Activated CD4-positive, alpha-beta memory T cell treated with anti-CD3 and anti-CD28 coated beads, Interleukin-2, amount 10 ng/mL, durations not matched to agents 7 days and 5 days (primary cell): ENCODE measurements around the gene KIAA0232. TPM values are rescaled to one million over a fixed set of nuclear protein-coding genes. Genes with fewer than 3 reads are reported as not detected.
"Not testable (repeated sequence)": the region's sequence is repeated elsewhere in the genome, so short reads cannot be mapped to it uniquely, and the experiment has no call there.

ENCODE experiments used
- CTCF ChIA-PET: fragments of 350-600 bp; sonication (Branson Sonifier 250); formaldehyde crosslinking; loops from one replicate; lab custom pipeline; 2021; ENCODE audit warnings: antibody characterized with exemption, inconsistent platforms; lab: Charles Lee
- POLR2A ChIA-PET: fragments of 350-600 bp; sonication (Branson Sonifier 250); formaldehyde crosslinking; loops from one replicate; lab custom pipeline; 2021; ENCODE audit warnings: antibody characterized with exemption; lab: Charles Lee
- DNase-seq: peaks from one replicate; pipeline ENCODE4 v3.0.0-alpha.2; 2020
- H3K27ac Mint-ChIP-seq: one replicate; pipeline ENCODE4 v1.8.0; 2021; ENCODE audit warnings: mild to moderate bottlenecking, mixed read lengths
- H3K27me3 Mint-ChIP-seq: one replicate; pipeline ENCODE4 v1.8.0; 2021; ENCODE audit warnings: mixed read lengths
- H3K36me3 Mint-ChIP-seq: one replicate; pipeline ENCODE4 v1.8.0; 2021; ENCODE audit warnings: low read depth, mixed read lengths
- H3K4me1 Mint-ChIP-seq: one replicate; pipeline ENCODE4 v1.8.0; 2021; ENCODE audit warnings: mixed read lengths
- H3K4me3 Mint-ChIP-seq: one replicate; pipeline ENCODE4 v1.8.0; 2021; ENCODE audit warnings: mild to moderate bottlenecking, mixed read lengths
- H3K9me3 Mint-ChIP-seq: one replicate; pipeline ENCODE4 v1.8.0; 2021; ENCODE audit warnings: mixed read lengths
- total RNA-seq, 2 experiments: library from RNA; stranded (reverse); gene quantifications; one replicate each; pipeline ENCODE4 v1.2.3, GENCODE V29; 2021

KIAA0232 gene
- total RNA-seq, 2 experiments from 2014 or later = 23.2 to 24.1 TPM

GRCh38 chr4:6750286-6751221 is 32.0 kb upstream of the KIAA0232 start:
- peak overlapping the region; percentile 72 for H3K27ac Mint-ChIP-seq
- no peak for DNase-seq
- H3K27me3 Mint-ChIP-seq = no peaks in the 10 kb centered on the region
- no peaks in the 10 kb centered on the region for H3K9me3 Mint-ChIP-seq
- ChIA-PET POLR2A (interaction anchor here (1.3 to 1.4 kb wide), 2 partner anchors 34 to 61 kb away, joined by 3 read pairs; no protein-coding TSS in a partner anchor), CTCF (interaction anchor here (1.6 to 2.6 kb wide), 2 partner anchors 123 kb away, joined by 7 to 8 read pairs; no protein-coding TSS in a partner anchor)
- H3K36me3 Mint-ChIP-seq = no peaks in the 10 kb centered on the region
- peaks cover 16% of the 10 kb centered on the region for H3K4me1 Mint-ChIP-seq
- peak overlapping the region; percentile 64 for H3K4me3 Mint-ChIP-seq

- Mint-ChIP-seq H3K27me3 (no peaks in the 10 kb centered on the region), H3K9me3 (no peaks in the 10 kb centered on the region), H3K4me1 (peaks cover 16% of the 10 kb centered on the region), H3K4me3 (peak overlapping the region; percentile 64), H3K36me3 (no peaks in the 10 kb centered on the region), H3K27ac (peak overlapping the region; percentile 72)
- ChIA-PET CTCF (interaction anchor here (1.6 kb wide), 1 partner anchor 121 kb away, joined by 8 read pairs; no protein-coding TSS in a partner anchor), POLR2A (interaction anchor here (1.4 kb wide), 1 partner anchor 32 kb away, joined by 3 read pairs; no protein-coding TSS in a partner anchor)
- DNase-seq = peak; percentile 28
Measured at GRCh38 chr4:6751611-6752485, 30.7 kb upstream of the KIAA0232 start.

- Mint-ChIP-seq H3K4me1 (peaks cover 16% of the 10 kb centered on the region), H3K36me3 (no peaks in the 10 kb centered on the region), H3K27me3 (no peaks in the 10 kb centered on the region), H3K9me3 (no peaks in the 10 kb centered on the region), H3K27ac (no peak overlapping the region), H3K4me3 (no peak overlapping the region)
- ChIA-PET POLR2A (no interaction called here), CTCF (no interaction called here)
- no peak for DNase-seq
Measured at GRCh38 chr4:6752486-6752829, 30.1 kb upstream of the KIAA0232 start.

GRCh38 chr4:6753103-6753560 is 29.4 kb upstream of the KIAA0232 start:
- Mint-ChIP-seq H3K4me3 (no peak overlapping the region), H3K4me1 (peaks cover 16% of the 10 kb centered on the region), H3K9me3 (no peaks in the 10 kb centered on the region), H3K36me3 (no peaks in the 10 kb centered on the region), H3K27ac (no peak overlapping the region), H3K27me3 (no peaks in the 10 kb centered on the region)
- POLR2A ChIA-PET = no interaction called here
- no peak for DNase-seq
- CTCF ChIA-PET = no interaction called here

GRCh38 chr4:6753891-6754290 is 28.6 kb upstream of the KIAA0232 start:
- Mint-ChIP-seq H3K27ac (no peak overlapping the region), H3K4me1 (peaks cover 16% of the 10 kb centered on the region), H3K9me3 (no peaks in the 10 kb centered on the region), H3K27me3 (peaks cover 2% of the 10 kb centered on the region), H3K4me3 (no peak overlapping the region), H3K36me3 (no peaks in the 10 kb centered on the region)
- DNase-seq = no peak
- ChIA-PET CTCF (no interaction called here), POLR2A (no interaction called here)

- no peak for DNase-seq
- no peak overlapping the region for H3K4me3 Mint-ChIP-seq
- H3K4me1 Mint-ChIP-seq = peaks cover 16% of the 10 kb centered on the region
- no peaks in the 10 kb centered on the region for H3K36me3 Mint-ChIP-seq
- peaks cover 2% of the 10 kb centered on the region for H3K27me3 Mint-ChIP-seq
- H3K9me3 Mint-ChIP-seq = no peaks in the 10 kb centered on the region
- H3K27ac Mint-ChIP-seq = no peak overlapping the region
- ChIA-PET POLR2A (no interaction called here), CTCF (no interaction called here)
Measured at GRCh38 chr4:6754481-6755087, 27.9 kb upstream of the KIAA0232 start.

GRCh38 chr4:6755088-6755753 is 27.3 kb upstream of the KIAA0232 start:
- Mint-ChIP-seq H3K9me3 (no peaks in the 10 kb centered on the region), H3K36me3 (no peaks in the 10 kb centered on the region), H3K27ac (no peak overlapping the region), H3K4me1 (peaks cover 16% of the 10 kb centered on the region), H3K4me3 (no peak overlapping the region), H3K27me3 (peaks cover 2% of the 10 kb centered on the region)
- ChIA-PET POLR2A (no interaction called here), CTCF (no interaction called here)
- DNase-seq = no peak

GRCh38 chr4:6756345-6756744 is 26.2 kb upstream of the KIAA0232 start:
- H3K4me3 Mint-ChIP-seq, H3K9me3 Mint-ChIP-seq, POLR2A ChIA-PET, H3K4me1 Mint-ChIP-seq, DNase-seq, H3K27ac Mint-ChIP-seq, CTCF ChIA-PET, H3K36me3 Mint-ChIP-seq, H3K27me3 Mint-ChIP-seq: not testable (repeated sequence)

- H3K9me3 Mint-ChIP-seq = no peaks in the 10 kb centered on the region
- H3K4me1 Mint-ChIP-seq = no peaks in the 10 kb centered on the region
- H3K27ac Mint-ChIP-seq = no peak overlapping the region
- DNase-seq = no peak
- ChIA-PET POLR2A (no interaction called here), CTCF (no interaction called here)
- no peak overlapping the region for H3K4me3 Mint-ChIP-seq
- peaks cover 5% of the 10 kb centered on the region for H3K27me3 Mint-ChIP-seq
- no peaks in the 10 kb centered on the region for H3K36me3 Mint-ChIP-seq
Measured at GRCh38 chr4:6758728-6759127, 23.8 kb upstream of the KIAA0232 start.

GRCh38 chr4:6760865-6761264 is 21.7 kb upstream of the KIAA0232 start:
- H3K27ac Mint-ChIP-seq = no peak overlapping the region
- no peaks in the 10 kb centered on the region for H3K36me3 Mint-ChIP-seq
- CTCF ChIA-PET = no interaction called here
- no peak overlapping the region for H3K4me3 Mint-ChIP-seq
- no peaks in the 10 kb centered on the region for H3K9me3 Mint-ChIP-seq
- no peaks in the 10 kb centered on the region for H3K4me1 Mint-ChIP-seq
- H3K27me3 Mint-ChIP-seq = peaks cover 10% of the 10 kb centered on the region
- POLR2A ChIA-PET = no interaction called here
- DNase-seq = no peak

GRCh38 chr4:6761649-6762615 is 20.6 kb upstream of the KIAA0232 start:
- H3K27ac Mint-ChIP-seq = no peak overlapping the region
- no peak for DNase-seq
- ChIA-PET POLR2A (no interaction called here), CTCF (no interaction called here)
- H3K4me1 Mint-ChIP-seq = no peaks in the 10 kb centered on the region
- peaks cover 13% of the 10 kb centered on the region for H3K27me3 Mint-ChIP-seq
- no peaks in the 10 kb centered on the region for H3K9me3 Mint-ChIP-seq
- H3K4me3 Mint-ChIP-seq = no peak overlapping the region
- no peaks in the 10 kb centered on the region for H3K36me3 Mint-ChIP-seq
